HepG2 (cell line): ENCODE measurements around the gene SNU13. TPM values are rescaled to one million over a fixed set of nuclear protein-coding genes. Genes with fewer than 3 reads are reported as not detected.

Source experiments
- ATAC-seq: fragments of 200-7000 bp; cut with Tn5 transposase; 3 replicates; pipeline ENCODE4 v1.9.1; 2020; ENCODE audit warnings: mild to moderate bottlenecking, moderate library complexity
- BruUV-seq: library from RNA; stranded (reverse); fragments of 400-500 nt; replicated peaks from 2 replicates; lab custom pipeline; 2021; lab: Mats Ljungman, UMichigan
- CTCF ChIA-PET: fragments of 300-600 bp; formaldehyde crosslinking; extraction: SDS; loops from one replicate; lab custom pipeline; 2021; ENCODE audit warnings: low total read pairs, inconsistent platforms, low intra/inter-chr PET ratio; lab: Yijun Ruan, JAX
- POLR2A ChIA-PET: fragments of 350-600 bp; sonication (Branson Sonifier 250); formaldehyde crosslinking; loops from one replicate; lab custom pipeline; 2020; ENCODE audit warnings: antibody characterized with exemption, inconsistent platforms; lab: Yijun Ruan, JAX
- DNase-seq: peaks from one replicate; pipeline ENCODE4 v3.0.0-alpha.2; 2015; ENCODE audit warnings: low spot score
- FAIRE-seq: peaks from 3 replicates; lab custom pipeline; 2011; peaks lifted over from hg19 to GRCh38; lab: Jason Lieb, UNC
- H2AFZ ChIP-seq: one replicate; pipeline ENCODE4 v1.6.1; 2011; ENCODE audit warnings: low read length, inconsistent platforms
- H3K27ac ChIP-seq: fragments of 300-600 bp; 3 replicates; pipeline ENCODE4 v1.8.0; 2011; ENCODE audit warnings: mixed run types, mild to moderate bottlenecking, mixed read lengths, low read length, inconsistent platforms; ENCODE audit not compliant: insufficient read depth; ENCODE audit errors: extremely low read length
- H3K27me3 ChIP-seq, 2 experiments: fragments of 200-600 bp in 1 of 2; 2 replicates in 1 of 2; 3 replicates in 1 of 2; pipeline versions ENCODE4 v1.6.0 to v1.8.0; 2011; ENCODE audit warnings: low read length in 2 of 2, mild to moderate bottlenecking in 2 of 2, moderate library complexity in 2 of 2, inconsistent platforms in 1 of 2; ENCODE audit not compliant: insufficient read depth in 2 of 2, control insufficient read depth in 1 of 2
- H3K36me3 ChIP-seq, 2 experiments: fragments of 200-600 bp in 1 of 2; replicated peaks in 1 of 2; 2 replicates in 1 of 2; 3 replicates in 1 of 2; pipeline versions ENCODE4 v1.5.1 to v1.8.0; 2011; ENCODE audit warnings: low read length in 2 of 2, inconsistent platforms in 1 of 2; ENCODE audit not compliant: insufficient read depth in 2 of 2, control insufficient read depth in 1 of 2
- H3K4me1 ChIP-seq: 2 replicates; pipeline ENCODE4 v1.5.1; 2012; ENCODE audit warnings: low read length, inconsistent platforms; ENCODE audit not compliant: insufficient read depth
- H3K4me2 ChIP-seq: 2 replicates; pipeline ENCODE4 v1.6.0; 2011; ENCODE audit warnings: low read depth, low read length, inconsistent platforms
- H3K4me3 ChIP-seq, 3 experiments: fragments of 200-600 bp in 1 of 3; sonication (generic), shearing (Covaris generic) in 1 of 3; replicated peaks in 1 of 3; 2 replicates each; pipeline ENCODE4 v1.5.1; 2011 to 2016; ENCODE audit warnings: low read length in 3 of 3, inconsistent platforms in 2 of 3, low read depth in 2 of 3, mild to moderate bottlenecking in 2 of 3, control low read depth in 1 of 3, mixed read lengths in 1 of 3; ENCODE audit not compliant: insufficient read depth in 1 of 3
- H3K79me2 ChIP-seq: one replicate; pipeline ENCODE4 v1.6.1; 2011; ENCODE audit warnings: low read length, inconsistent platforms; ENCODE audit not compliant: insufficient read depth
- H3K9ac ChIP-seq: 2 replicates; pipeline ENCODE4 v1.6.0; 2011; ENCODE audit warnings: mild to moderate bottlenecking, low read depth, low read length, inconsistent platforms; ENCODE audit not compliant: insufficient read depth
- H3K9me3 ChIP-seq: 2 replicates; pipeline ENCODE4 v1.5.1; 2012; ENCODE audit warnings: mild to moderate bottlenecking, low read length
- H4K20me1 ChIP-seq: 2 replicates; pipeline ENCODE4 v1.6.0; 2011; ENCODE audit warnings: inconsistent platforms, mild to moderate bottlenecking, low read length, moderate library complexity; ENCODE audit not compliant: insufficient read depth
- AGO1 ChIP-seq: fragments of 200-400 bp; formaldehyde crosslinking; IDR thresholded peaks from 2 replicates; pipeline ENCODE4 v1.6.1; 2017; ENCODE audit warnings: mild to moderate bottlenecking, low read depth, low read length, moderate library complexity; ENCODE audit not compliant: poor library complexity, severe bottlenecking
- CBX5 ChIP-seq: sonication (generic); formaldehyde crosslinking; IDR thresholded peaks from 2 replicates; pipeline ENCODE4 v1.4.0; 2020; ENCODE audit warnings: missing genetic modification reagents, borderline replicate concordance
- DMTF1 ChIP-seq: sonication (generic); formaldehyde crosslinking; IDR thresholded peaks from 2 replicates; pipeline ENCODE4 v1.4.0; 2020; ENCODE audit warnings: mild to moderate bottlenecking, missing genetic modification reagents
- PATZ1 ChIP-seq: sonication (generic); formaldehyde crosslinking; IDR thresholded peaks from 2 replicates; pipeline ENCODE4 v1.4.0; 2020; ENCODE audit warnings: missing genetic modification reagents
- TBX3 ChIP-seq: fragments of 450-650 bp; IDR thresholded peaks from 2 replicates; pipeline ENCODE4 v1.6.1; 2017; ENCODE audit warnings: antibody characterized with exemption, mild to moderate bottlenecking, inconsistent platforms, borderline replicate concordance
- ZNF792 ChIP-seq: IDR thresholded peaks from 2 replicates; pipeline ENCODE4 v1.6.1; 2016
- ZSCAN29 ChIP-seq: sonication (generic); formaldehyde crosslinking; conservative IDR thresholded peaks from 2 replicates; pipeline ENCODE4 v1.4.0; 2020; ENCODE audit warnings: mild to moderate bottlenecking, missing genetic modification reagents
- WGBS: methylation state at CpG from one replicate; pipeline ENCODE4 v1.1.6; 2017; ENCODE audit warnings: low lambda C conversion rate; 5-methylcytosine and 5-hydroxymethylcytosine counted together
- in situ Hi-C: cut with HindIII; loops from 2 replicates; pipeline ENCODE4 v1.10.0; 2017; ENCODE audit warnings: low pct_unique_long_range_greater_than_20kb; ENCODE audit not compliant: extremely low pct_ligation_motif_present
- intact Hi-C: fragments of 100-400 bp; cut with micrococcal nuclease; formaldehyde crosslinking; loops from one replicate; pipeline ENCODE4 v1.10.0; 2022; ENCODE audit not compliant: unreplicated experiment
- polyA plus RNA-seq, 8 experiments: library from polyadenylated mRNA; depleted of rRNA in 3 of 8; stranded (reverse) in 7 of 8; unstranded in 1 of 8; fragments of >200 nt; fragmentation: Illumina TruSeq in 4 of 8; extraction: Trizol in 4 of 8; gene quantifications; 2 replicates each; pipeline versions ENCODE4 v1.2.1 to v1.2.3, GENCODE V29; 2011 to 2016; ENCODE audit warnings: low read depth in 4 of 8, missing spikeins in 1 of 8, mixed read lengths in 1 of 8; ENCODE audit not compliant: insufficient read depth in 1 of 8
- total RNA-seq, 5 experiments: library from RNA; depleted of rRNA; stranded (reverse); fragments of >200 nt; fragmentation: Illumina TruSeq; extraction: Trizol; gene quantifications; 2 replicates each; pipeline ENCODE4 v1.2.3, GENCODE V29; 2016; ENCODE audit warnings: low read depth in 1 of 5

SNU13 gene
- total and polyA plus RNA-seq, 2 of the 13 experiments (the other 11 are each of a cell fraction or from before 2014, with no cell fraction given) = 203 to 287 TPM

- no peaks in the 10 kb centered on the region for H3K9me3 ChIP-seq
- POLR2A ChIA-PET = no interaction called here
Observed at GRCh38 chr22:41700108-41700364, 11.4 kb upstream of the SNU13 start.

More at GRCh38 chr22:41700108-41700364, 11.4 kb upstream of the SNU13 start:
- DNase-seq (no peak), FAIRE-seq (no peak), ATAC-seq (no peak)
- H3K9ac ChIP-seq = no peak overlapping the region
- no peaks in the 10 kb centered on the region for H3K79me2 ChIP-seq
- H3K27ac ChIP-seq = no peak overlapping the region
- TF ChIP-seq AGO1 (no peak), PATZ1 (CRISPR knock-in tag) (no peak), TBX3 (no peak), ZSCAN29 (CRISPR knock-in tag) (no peak), DMTF1 (CRISPR knock-in tag) (no peak), CBX5 (CRISPR knock-in tag) (no peak), ZNF792 (no peak)
- no peaks in the 10 kb centered on the region for H3K36me3 ChIP-seq
- CTCF ChIA-PET = no interaction called here
- no peak overlapping the region for H3K4me3 ChIP-seq
- 97% methylated on average over 16 of the region's 16 CpGs for WGBS
- peaks cover 16% of the 10 kb centered on the region for H3K4me1 ChIP-seq
- H3K4me2 ChIP-seq = no peak overlapping the region
- in situ Hi-C loops = no loop called here
- intact Hi-C loops = no loop called here
- H4K20me1 ChIP-seq = no peaks in the 10 kb centered on the region
- no TSS peak for BruUV-seq
- no peak overlapping the region for H2AFZ ChIP-seq
- no peaks in the 10 kb centered on the region for H3K27me3 ChIP-seq
